ENCODE results near the gene TSEN15.

DNA sequence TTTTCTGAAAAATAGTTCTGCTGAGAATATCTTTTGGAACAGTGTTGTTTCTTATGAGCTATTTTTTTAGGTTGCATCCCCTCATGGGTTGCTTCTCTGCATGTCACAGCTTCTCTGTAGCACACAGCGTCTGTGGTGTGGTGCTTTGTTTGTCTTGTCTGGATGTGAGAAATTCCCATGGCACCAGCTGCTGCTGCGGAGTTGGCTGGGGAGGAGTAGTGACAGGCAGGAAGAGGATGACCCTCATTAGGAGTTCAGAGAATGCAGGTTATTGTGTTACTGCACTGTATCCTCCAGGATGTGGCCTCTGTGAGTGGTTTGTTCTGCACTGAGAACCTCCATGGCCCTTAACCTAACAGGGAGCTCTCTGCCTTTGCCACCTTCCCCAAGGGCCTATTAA lies 64.8 kb downstream of the TSEN15 start:
- TF ChIP-seq TEAD4 (IDR thresholded peaks at IDR 0.05; ENCODE audit: low read length): no peak
- TF ChIP-seq TEAD4 (CRISPR knock-in tag; IDR thresholded peaks at IDR 0.05; ENCODE audit: borderline replicate concordance): no peak
- no peak for TF ChIP-seq TAF1 (IDR thresholded peaks at IDR 0.05; ENCODE audit: control insufficient read depth, extremely low read depth, insufficient read depth, low read length, severe bottlenecking)
- no peak for TF ChIP-seq NR1H2 (CRISPR knock-in tag; IDR thresholded peaks at IDR 0.05)

Data from K562 (cell line).